OCI-LY1 (cell line): ENCODE results near the gene KCTD5.

Experiments used
- H2AFZ ChIP-seq: fragments of 200-600 bp; sonication (generic), shearing (Covaris generic); 2 replicates; pipeline ENCODE4 v1.6.0; 2014; ENCODE audit warnings: antibody characterized with exemption, mild to moderate bottlenecking, low read length
- H3F3A ChIP-seq: fragments of 200-600 bp; sonication (generic), shearing (Covaris generic); 2 replicates; pipeline ENCODE4 v1.6.0; 2014; ENCODE audit warnings: mild to moderate bottlenecking, antibody characterized with exemption, low read length, moderate library complexity; ENCODE audit not compliant: insufficient read depth
- H3K27ac ChIP-seq: fragments of 200-600 bp; sonication (generic); 2 replicates; pipeline ENCODE4 v1.5.1; 2014; ENCODE audit warnings: low read length, mixed run types, mild to moderate bottlenecking, low read depth; ENCODE audit not compliant: poor library complexity, severe bottlenecking
- H3K27me3 ChIP-seq: fragments of 200-600 bp; sonication (generic); 2 replicates; pipeline ENCODE4 v1.6.0; 2014; ENCODE audit warnings: antibody characterized with exemption, mild to moderate bottlenecking, low read length, moderate library complexity; ENCODE audit not compliant: insufficient read depth
- H3K36me3 ChIP-seq: fragments of 200-600 bp; sonication (generic); 2 replicates; pipeline ENCODE4 v1.6.1; 2014; ENCODE audit warnings: mild to moderate bottlenecking, antibody characterized with exemption, low read length, moderate library complexity, mixed read lengths; ENCODE audit not compliant: insufficient read depth
- H3K4me1 ChIP-seq: fragments of 200-600 bp; sonication (generic); 2 replicates; pipeline ENCODE4 v1.5.1; 2014; ENCODE audit warnings: mild to moderate bottlenecking, low read length, moderate library complexity; ENCODE audit not compliant: insufficient read depth, severe bottlenecking
- H3K4me2 ChIP-seq: fragments of 200-600 bp; sonication (generic), shearing (Covaris generic); 2 replicates; pipeline ENCODE4 v1.6.1; 2014; ENCODE audit warnings: low read length
- H3K4me3 ChIP-seq: fragments of 200-600 bp; sonication (generic); 2 replicates; pipeline ENCODE4 v1.5.1; 2014; ENCODE audit warnings: low read length, low read depth, mild to moderate bottlenecking, mixed read lengths; ENCODE audit not compliant: poor library complexity, severe bottlenecking
- H3K79me2 ChIP-seq: fragments of 200-600 bp; shearing (Covaris generic); 2 replicates; pipeline ENCODE4 v1.6.1; 2016; ENCODE audit warnings: mixed run types, low read length, mixed read lengths; ENCODE audit not compliant: insufficient read depth
- H3K9ac ChIP-seq: fragments of 200-600 bp; sonication (generic), shearing (Covaris generic); 2 replicates; pipeline ENCODE4 v1.6.1; 2014; ENCODE audit warnings: mild to moderate bottlenecking, low read length, mixed read lengths
- H3K9me2 ChIP-seq: fragments of 200-600 bp; sonication (generic), shearing (Covaris generic); 2 replicates; pipeline ENCODE4 v1.6.1; 2014; ENCODE audit warnings: low read depth, mild to moderate bottlenecking, low read length, mixed read lengths
- H3K9me3 ChIP-seq: fragments of 200-600 bp; shearing (Covaris generic); 2 replicates; pipeline ENCODE4 v1.6.1; 2014; ENCODE audit warnings: low read length, mixed read lengths
- H4K20me1 ChIP-seq: fragments of 200-600 bp; sonication (generic), shearing (Covaris generic); 2 replicates; pipeline ENCODE4 v1.6.0; 2016; ENCODE audit warnings: mild to moderate bottlenecking, low read length; ENCODE audit not compliant: insufficient read depth
- EZH2 ChIP-seq: fragments of 200-600 bp; sonication (generic), shearing (Covaris generic); IDR thresholded peaks from 2 replicates; pipeline ENCODE4 v1.8.0; 2017; ENCODE audit warnings: borderline replicate concordance, mixed run types, mild to moderate bottlenecking, antibody characterized with exemption, low read length, moderate library complexity, mixed read lengths
- TF ChIP-seq, protein P1 (sequence below): fragments of 200-600 bp; sonication (generic), shearing (Covaris generic); IDR thresholded peaks from 2 replicates; pipeline ENCODE4 v1.5.1; 2017; ENCODE audit warnings: mild to moderate bottlenecking, antibody characterized with exemption, low read length, moderate library complexity, mixed read lengths

KCTD5 gene

DNA sequence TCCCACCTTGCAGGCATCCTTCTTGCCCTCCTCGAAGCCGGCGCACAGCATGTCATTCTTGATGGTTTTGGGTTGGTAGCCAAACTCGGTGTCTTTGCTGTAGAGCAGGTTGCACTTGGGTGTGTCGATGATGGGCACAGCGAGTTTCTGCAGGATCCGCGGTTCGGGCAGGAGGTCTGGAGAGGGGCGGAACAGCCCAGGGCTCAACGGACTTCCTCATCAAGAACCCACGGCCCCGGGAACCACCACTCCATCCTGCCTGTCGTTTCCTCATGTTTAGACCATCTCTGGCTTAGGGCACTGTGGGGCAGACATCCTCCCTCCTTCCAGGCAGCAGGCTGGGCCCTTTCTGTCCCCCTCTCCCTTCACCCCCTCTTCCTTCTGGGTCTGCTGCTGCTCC, 31.2 kb downstream of the KCTD5 start:
- Histone ChIP-seq H3K9ac (no peak overlapping the region), H3K4me2 (no peak overlapping the region), H3F3A (no peaks in the 10 kb centered on the region), H3K4me1 (no peaks in the 10 kb centered on the region), H3K4me3 (no peak overlapping the region), H2AFZ (no peak overlapping the region), H4K20me1 (no peaks in the 10 kb centered on the region), H3K27me3 (peaks cover 9% of the 10 kb centered on the region; the same call in 1 of the 2 replicates), H3K79me2 (no peaks in the 10 kb centered on the region), H3K9me2 (no peaks in the 10 kb centered on the region), H3K9me3 (no peaks in the 10 kb centered on the region), H3K27ac (no peak overlapping the region), H3K36me3 (no peaks in the 10 kb centered on the region)
- TF ChIP-seq, protein P1, sequence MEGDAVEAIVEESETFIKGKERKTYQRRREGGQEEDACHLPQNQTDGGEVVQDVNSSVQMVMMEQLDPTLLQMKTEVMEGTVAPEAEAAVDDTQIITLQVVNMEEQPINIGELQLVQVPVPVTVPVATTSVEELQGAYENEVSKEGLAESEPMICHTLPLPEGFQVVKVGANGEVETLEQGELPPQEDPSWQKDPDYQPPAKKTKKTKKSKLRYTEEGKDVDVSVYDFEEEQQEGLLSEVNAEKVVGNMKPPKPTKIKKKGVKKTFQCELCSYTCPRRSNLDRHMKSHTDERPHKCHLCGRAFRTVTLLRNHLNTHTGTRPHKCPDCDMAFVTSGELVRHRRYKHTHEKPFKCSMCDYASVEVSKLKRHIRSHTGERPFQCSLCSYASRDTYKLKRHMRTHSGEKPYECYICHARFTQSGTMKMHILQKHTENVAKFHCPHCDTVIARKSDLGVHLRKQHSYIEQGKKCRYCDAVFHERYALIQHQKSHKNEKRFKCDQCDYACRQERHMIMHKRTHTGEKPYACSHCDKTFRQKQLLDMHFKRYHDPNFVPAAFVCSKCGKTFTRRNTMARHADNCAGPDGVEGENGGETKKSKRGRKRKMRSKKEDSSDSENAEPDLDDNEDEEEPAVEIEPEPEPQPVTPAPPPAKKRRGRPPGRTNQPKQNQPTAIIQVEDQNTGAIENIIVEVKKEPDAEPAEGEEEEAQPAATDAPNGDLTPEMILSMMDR, result no peak
- no peak for TF ChIP-seq EZH2

DNA sequence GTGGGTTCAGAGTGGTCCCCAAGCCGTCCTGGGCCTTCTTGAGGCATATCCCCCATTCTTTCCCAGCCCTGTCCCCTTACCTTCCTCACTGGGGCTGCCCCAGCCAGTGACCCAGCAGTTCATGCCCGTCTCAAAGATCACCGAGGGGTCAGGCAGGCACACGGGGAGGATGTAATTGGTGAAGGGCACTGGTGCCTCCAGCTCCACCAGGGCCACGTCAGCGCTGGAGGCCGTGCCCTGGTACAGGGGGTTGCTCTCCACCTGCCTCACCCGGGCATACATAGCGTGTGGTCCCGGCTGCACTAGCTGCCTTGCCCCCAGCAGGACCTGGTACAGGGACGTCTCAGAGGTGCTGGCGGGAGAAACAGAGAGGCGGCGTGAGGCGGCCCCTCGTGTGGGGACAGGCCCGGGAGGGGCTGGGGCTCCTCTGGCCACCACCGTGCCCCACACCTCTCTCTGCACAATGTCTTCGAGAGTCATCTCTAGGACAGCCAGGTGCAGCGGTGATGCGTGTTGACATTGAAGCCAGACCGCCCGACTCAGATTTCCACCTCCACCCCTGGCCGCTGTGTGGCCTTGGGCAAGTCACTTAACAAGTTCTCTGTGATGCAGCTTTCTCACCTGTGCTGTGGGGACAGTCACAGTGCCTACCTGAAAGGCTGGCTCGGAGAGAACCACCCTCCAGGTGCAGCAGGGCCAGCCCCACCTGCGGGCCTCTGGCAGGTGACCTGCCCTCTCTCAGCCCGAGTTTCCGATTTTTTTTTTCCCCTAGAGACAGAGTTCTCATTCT, 31.9 kb downstream of the KCTD5 start:
- H3K36me3 ChIP-seq, result no peaks in the 10 kb centered on the region
- no peaks in the 10 kb centered on the region for H3F3A ChIP-seq
- TF ChIP-seq, protein P1, result no peak
- no peak for TF ChIP-seq EZH2
- H3K79me2 ChIP-seq, result no peaks in the 10 kb centered on the region
- H3K9me3 ChIP-seq, result no peaks in the 10 kb centered on the region
- no peak overlapping the region for H2AFZ ChIP-seq
- no peak overlapping the region for H3K4me2 ChIP-seq
- no peaks in the 10 kb centered on the region for H3K4me1 ChIP-seq
- no peak overlapping the region for H3K9ac ChIP-seq
- no peak overlapping the region for H3K27ac ChIP-seq
- H3K4me3 ChIP-seq, result no peak overlapping the region
- no peaks in the 10 kb centered on the region for H3K9me2 ChIP-seq
- peaks cover 9% of the 10 kb centered on the region; the same call in 1 of the 2 replicates for H3K27me3 ChIP-seq
- H4K20me1 ChIP-seq, result no peaks in the 10 kb centered on the region

DNA sequence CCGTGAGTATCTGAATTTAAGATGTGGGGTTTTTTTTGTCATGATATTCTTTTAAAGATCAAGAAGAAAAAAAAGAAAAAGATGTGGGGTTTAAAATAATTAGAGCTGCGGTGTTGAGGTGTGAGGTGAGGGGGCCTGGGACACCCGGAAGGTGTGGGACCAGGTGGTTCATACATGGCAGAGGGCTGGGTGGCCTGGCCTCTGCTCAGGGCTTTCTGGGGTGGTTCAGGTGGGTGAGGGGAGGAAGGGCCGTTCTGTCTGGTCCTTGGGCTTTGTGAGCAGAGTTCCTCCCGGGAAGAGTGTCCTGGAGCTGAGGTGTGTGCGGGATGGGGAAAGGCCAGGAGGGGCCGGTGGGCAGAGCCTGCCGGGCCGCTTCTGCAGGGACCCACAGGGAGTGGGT, 32.7 kb downstream of the KCTD5 start:
- no peaks in the 10 kb centered on the region for H3K4me1 ChIP-seq
- H3K4me3 ChIP-seq, result no peak overlapping the region
- H3K36me3 ChIP-seq, result no peaks in the 10 kb centered on the region
- no peak overlapping the region for H3K9ac ChIP-seq
- no peaks in the 10 kb centered on the region for H3K9me2 ChIP-seq
- H3K79me2 ChIP-seq, result no peaks in the 10 kb centered on the region
- H3K4me2 ChIP-seq, result no peak overlapping the region
- TF ChIP-seq EZH2, result no peak
- TF ChIP-seq, protein P1, result no peak
- no peak overlapping the region for H2AFZ ChIP-seq
- no peak overlapping the region for H3K27ac ChIP-seq
- H3K27me3 ChIP-seq, result peaks cover 9% of the 10 kb centered on the region; the same call in 1 of the 2 replicates
- H3F3A ChIP-seq, result no peaks in the 10 kb centered on the region
- H3K9me3 ChIP-seq, result no peaks in the 10 kb centered on the region
- no peaks in the 10 kb centered on the region for H4K20me1 ChIP-seq
